HuH-7.5 (cell line): ENCODE results near the gene RIIAD1.
"Not testable (repeated sequence)": the region's sequence is repeated elsewhere in the genome, so short reads cannot be mapped to it uniquely, and the experiment has no call there.

Source experiments
- DNase-seq: peaks from one replicate; pipeline ENCODE4 v3.0.0; 2011; ENCODE audit warnings: low spot score

The RIIAD1 gene

GRCh38 chr1:151711044-151711800 is 10.1 kb upstream of the RIIAD1 start:
- DNase-seq, result no peak

- DNase-seq, result no peak
Observed at GRCh38 chr1:151711951-151712350, 9.4 kb upstream of the RIIAD1 start.

GRCh38 chr1:151713044-151713443 is 8.3 kb upstream of the RIIAD1 start:
- peak; percentile 50 for DNase-seq

DNA sequence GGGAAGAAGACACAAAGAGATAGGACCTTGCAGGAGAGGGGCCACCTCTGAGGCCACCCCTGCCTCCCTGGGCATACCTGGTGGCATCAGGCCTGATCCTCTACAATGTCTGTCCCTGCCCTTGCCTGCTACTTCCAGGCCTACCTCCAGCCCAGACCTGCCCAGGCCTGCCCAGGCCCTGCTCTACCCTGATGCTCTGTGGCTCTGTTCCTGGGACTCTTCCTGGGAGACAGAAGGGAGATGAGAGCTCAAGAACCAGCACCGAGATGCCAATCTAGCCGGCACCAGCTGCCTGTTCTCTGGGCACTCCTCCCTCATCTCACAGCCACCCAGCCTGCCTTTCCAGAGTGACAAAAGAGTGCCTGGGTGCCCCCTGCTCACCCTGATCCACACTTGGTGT is 7.4 kb upstream of the RIIAD1 start:
- DNase-seq, result no peak

GRCh38 chr1:151714820-151715725 is 6.2 kb upstream of the RIIAD1 start:
- no peak for DNase-seq

DNA sequence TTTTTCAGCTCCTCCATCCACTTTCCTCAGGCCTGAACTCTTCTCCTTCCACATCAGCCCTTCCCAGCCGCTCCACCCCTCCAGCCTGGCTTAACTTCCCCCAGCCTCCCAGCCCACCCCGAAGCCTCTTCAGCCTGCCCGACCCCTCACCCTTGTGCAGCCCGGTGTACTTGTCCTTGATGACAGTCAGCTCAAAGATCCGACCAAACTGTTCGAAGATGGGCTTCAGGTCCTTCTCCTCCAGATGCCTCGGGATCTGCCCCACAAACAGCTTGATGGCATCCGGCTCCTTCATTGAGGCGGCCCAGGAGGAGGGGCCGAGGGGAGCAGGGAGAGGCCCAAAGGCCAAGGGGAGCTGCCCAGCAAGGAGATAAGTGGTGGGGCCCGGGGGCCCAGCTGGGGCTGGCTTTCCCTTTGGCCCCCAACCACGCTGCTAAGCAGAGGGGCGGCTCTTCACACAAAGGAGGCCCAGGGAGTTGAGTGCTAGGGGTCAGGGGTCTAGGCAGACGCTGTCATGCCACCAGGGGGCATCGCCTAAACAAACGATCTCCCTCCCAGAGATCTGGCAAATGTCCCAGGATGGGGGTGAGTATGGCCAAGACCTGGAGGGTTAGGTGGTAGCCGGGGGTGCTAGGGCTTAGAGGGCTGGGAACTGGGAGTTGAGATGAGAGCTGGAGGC is 5.5 kb upstream of the RIIAD1 start:
- DNase-seq, result peak; percentile 50

DNA sequence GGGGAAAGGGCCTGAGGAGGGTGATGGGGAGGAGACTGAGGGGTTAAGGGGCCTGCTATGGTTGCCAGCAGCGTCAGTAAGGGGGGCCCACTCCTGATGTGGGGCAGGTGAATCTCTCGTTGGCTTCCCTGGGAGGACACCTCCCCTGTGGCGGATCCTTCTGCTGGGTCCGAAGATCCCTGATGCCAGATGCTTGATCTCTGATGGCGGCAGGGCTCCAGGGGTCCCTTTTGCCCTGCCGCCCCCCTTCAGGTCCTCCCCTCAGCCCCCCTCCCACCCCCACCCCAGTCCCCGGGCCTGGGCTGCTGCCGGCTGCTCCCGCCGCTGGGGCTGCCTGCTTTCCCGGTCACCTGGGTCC is 4.9 kb upstream of the RIIAD1 start:
- DNase-seq, result no peak

- DNase-seq, result no peak
Observed at GRCh38 chr1:151716771-151717631, 4.3 kb upstream of the RIIAD1 start, which contains the start of gene CELF3. Gene CELF3 (minus strand): TSS chr1:151716803. CDS start chr1:151716020, 783 bp downstream.

DNA sequence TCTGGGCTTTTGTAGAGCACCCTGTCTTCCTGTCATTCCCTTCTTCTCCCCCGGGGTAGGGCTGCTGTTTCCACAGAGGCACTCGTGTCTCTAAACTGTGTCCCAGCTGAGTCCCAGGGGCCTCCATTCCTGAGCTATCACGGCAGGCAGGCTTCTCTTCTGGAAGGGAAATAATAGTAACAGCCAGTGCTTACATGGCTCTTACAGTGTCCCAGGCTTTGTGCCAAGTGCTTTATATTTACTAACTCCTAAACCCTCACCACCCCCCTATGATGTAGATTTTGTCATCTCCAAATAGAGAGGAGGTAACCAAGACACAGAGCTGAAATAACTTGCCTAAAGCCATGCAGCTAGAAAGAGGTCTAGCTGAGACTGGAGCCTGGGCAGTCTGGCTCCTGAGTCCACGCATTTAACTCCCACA is 3.3 kb upstream of the RIIAD1 start:
- no peak for DNase-seq

DNA sequence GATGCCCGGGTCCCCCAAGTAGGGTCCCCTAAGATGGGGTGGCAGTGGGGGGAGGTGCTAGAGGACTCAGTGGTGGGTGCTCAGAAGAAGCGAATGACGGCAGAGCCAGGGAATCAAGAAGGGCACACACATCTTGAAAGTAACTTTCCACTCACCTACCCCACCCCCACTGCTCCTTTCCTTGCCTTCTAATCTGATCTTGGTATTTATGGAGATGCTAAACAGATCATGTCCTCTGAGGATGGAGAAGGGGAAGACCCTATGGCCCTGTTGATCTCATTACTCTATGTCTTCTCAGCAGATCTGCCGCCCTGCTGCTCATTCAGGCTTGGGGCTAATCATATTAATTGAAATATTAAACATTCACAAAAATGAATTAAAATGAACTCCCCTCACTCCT is 2.7 kb upstream of the RIIAD1 start:
- no peak for DNase-seq

DNA sequence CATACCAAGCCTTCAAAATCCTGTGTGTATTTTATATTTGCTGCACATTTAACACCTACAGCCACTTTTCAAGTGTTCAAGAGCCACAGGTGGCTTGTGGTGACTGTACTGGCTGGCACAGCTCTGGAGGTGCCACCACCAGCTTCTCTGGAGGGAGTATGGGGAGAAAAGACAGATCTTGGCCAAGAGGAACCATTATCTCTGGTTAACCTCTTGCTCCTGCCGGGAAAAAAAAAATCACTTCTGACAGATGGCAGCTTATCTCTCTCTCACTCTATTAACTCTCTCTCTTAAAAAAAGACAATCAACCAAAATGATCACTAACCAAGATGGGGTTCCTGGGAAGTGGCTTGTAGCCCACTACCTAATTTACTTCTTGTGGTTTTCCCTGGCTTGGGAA is 1.2 kb upstream of the RIIAD1 start:
- DNase-seq, result no peak

DNA sequence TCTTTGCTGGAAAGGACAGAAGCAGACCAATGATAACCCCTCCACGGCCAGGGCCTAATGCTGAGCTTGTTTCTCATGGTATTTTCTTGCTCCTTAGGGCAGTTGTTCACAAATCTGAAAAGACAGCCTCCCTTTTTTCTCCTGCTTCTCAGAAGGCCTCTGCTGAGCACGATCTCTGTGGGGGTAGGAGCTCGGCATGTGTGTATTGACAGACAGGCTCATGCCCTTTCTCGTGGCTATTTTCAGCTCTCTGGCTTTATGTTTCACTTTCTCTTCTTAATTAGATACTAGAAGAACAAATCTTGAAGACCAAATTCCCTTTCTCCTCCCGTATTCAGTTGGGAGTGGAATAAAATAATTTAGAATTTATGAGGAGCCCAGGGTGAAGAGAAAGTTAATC is 768 bp upstream of the RIIAD1 start:
- no peak for DNase-seq

- no peak for DNase-seq
Observed at GRCh38 chr1:151721788-151722510, 627 bp downstream of the RIIAD1 start.

DNA sequence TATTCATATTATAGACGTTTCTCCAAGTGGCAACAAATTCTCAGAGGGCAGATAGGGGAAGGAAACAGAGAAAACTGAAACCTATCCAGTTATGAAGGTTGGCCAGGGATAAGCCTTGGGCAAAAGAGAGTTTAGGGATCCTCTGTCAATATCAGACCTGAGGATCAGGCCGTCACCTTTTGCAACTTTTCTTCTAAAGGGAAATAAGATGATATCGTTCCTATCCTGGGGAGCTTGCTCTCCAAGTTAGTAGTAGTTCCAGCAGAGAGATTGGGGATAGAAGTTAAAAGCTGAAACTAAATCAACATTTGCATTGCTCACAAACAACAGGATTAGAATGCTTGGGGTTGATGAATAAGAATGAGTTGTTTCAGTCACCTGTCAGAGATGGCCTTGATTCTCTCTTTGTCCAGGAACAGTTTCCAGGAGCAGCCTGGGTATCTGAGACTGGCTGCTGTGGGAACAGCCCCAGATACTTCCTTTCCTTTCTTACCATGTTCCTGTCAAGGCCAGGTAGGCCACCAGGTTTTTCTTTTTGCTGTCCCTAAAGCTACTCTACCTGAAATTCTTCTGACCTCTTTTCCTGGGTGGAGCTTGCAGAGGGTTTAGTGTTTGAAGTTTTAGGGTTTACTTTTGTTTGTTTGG is 2.5 kb downstream of the RIIAD1 start:
- DNase-seq, result no peak

- DNase-seq, result no peak
Observed at GRCh38 chr1:151728151-151729054, 7.1 kb downstream of the RIIAD1 start.

DNA sequence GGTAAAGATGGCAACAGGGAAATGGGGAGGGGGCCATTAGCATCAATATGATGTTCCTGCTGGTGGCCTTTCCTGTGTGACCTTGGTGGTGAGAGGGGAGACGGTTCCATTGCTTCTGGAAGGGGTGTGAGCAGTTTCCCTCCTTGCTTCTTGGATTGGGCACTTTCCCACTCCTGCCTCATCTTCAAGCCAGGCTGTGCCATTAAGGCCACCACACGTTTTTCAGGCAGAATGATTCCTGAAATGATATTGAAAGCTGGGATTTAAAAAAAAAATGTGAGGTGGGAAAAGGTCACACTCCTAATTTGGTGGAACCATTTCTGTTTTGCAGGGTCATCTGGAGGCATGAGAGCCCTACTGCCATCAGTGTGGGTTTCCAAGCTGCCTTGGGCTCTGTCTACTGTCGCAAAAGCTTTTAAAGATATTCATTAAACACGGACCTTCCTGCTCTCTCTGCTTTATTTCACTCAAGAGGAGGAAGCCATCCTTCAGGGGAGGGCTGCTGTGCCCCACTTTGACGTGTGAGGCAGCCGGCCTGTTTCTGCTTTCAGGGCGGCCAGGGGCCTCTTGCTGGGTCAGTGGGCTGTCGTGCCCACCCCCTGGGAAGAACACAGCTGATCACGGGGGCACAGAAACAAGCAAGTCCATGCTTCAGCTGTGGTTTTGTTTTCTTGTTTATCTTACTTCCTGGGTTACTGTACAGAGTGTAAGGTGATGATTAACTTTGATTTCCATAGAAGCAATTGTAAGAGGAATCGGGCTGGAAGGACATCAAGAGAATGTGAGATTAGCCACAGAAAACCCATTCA is 8.0 kb downstream of the RIIAD1 start:
- DNase-seq, result no peak

- no peak for DNase-seq
Observed at GRCh38 chr1:151729966-151730291, 8.6 kb downstream of the RIIAD1 start.

DNA sequence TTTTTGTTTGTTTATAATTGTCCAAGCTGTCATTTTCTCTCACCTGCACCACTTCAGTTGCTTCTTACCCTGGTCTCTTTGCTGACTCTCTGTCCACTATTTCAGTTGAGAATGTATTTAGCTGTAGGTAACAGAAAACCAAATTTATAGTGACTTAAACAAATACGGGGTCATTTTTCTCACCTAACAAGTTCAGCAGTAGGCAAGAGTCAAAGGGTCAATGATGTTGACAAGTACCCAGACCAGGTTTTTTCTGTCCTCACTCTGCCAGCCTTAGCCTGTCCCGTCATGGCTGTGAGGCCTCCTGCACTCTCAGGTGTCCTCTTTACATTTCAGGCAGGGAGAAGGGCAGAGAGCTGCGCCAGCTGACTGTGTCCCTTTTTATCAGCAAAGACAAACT is 11.8 kb downstream of the RIIAD1 start:
- DNase-seq, result no peak

- DNase-seq, result not testable (repeated sequence)
Observed at GRCh38 chr1:151733995-151734394, 12.7 kb downstream of the RIIAD1 start.
